ENCODE measurements around the gene EVX2.
A peak's percentile ranks its signal among the peaks of the same experiment; 100 is the strongest.

The EVX2 gene

GRCh38 chr2:176107731-176108181 lies 24.0 kb upstream of the EVX2 start (continued):
- TF ChIP-seq PRDM2 (tag by site-specific recombination; IDR thresholded peaks at IDR 0.05; ENCODE audit: borderline replicate concordance): no peak
- TF ChIP-seq ZNF248 (tag by site-specific recombination; IDR thresholded peaks at IDR 0.05): no peak
- no peak for TF ChIP-seq ZNF394 (tag by site-specific recombination; IDR thresholded peaks at IDR 0.05; ENCODE audit: borderline replicate concordance)

GRCh38 chr2:176106581-176107539 lies 23.1 kb upstream of the EVX2 start, which contains the start of gene HOXD11:
Gene HOXD11, plus strand, starts transcription at chr2:176107280. Its CDS starts 76 bp downstream, at chr2:176107356.
- POLR2A ChIA-PET: interaction anchor here (0.6 to 4.2 kb wide), 7 partner anchors 12 to 733 kb away, joined by 3 to 75 read pairs (median 5); partner anchors contain the start of gene HOXD13
- CTCF ChIA-PET: interaction anchor here (0.9 to 1.3 kb wide), 4 partner anchors 9 to 37 kb away, joined by 3 to 7 read pairs (median 5); no protein-coding TSS in a partner anchor
- Histone ChIP-seq H3K9me3 (ENCODE audit: control insufficient read depth, insufficient read depth, low read depth, low read length) (no peaks in the 10 kb centered on the region), H3K4me3 (ENCODE audit: low read depth, low read length) (peak within 1 kb of the TSS; percentile 74), H3K36me3 (ENCODE audit: control insufficient read depth in 2 of 2, insufficient read depth in 1 of 2, low read length in 2 of 2) (peaks cover 10 to 31% of the 10 kb centered on the region in 2 experiments), H3K27ac (ENCODE audit: extremely low read depth, low read depth, low read length) (peak within 1 kb of the TSS; percentile 100), H3K4me1 (ENCODE audit: control insufficient read depth, insufficient read depth, low read length) (peaks cover 6% of the 10 kb centered on the region)
- TF ChIP-seq ZBTB8A (tag by site-specific recombination; IDR thresholded peaks at IDR 0.05) (peak; percentile 95), ZNF48 (tag by site-specific recombination; IDR thresholded peaks at IDR 0.05) (no peak), ZBTB17 (tag by site-specific recombination; IDR thresholded peaks at IDR 0.05) (peak; percentile 73), ZNF19 (tag by site-specific recombination; IDR thresholded peaks at IDR 0.05; ENCODE audit: low read depth) (no peak), REPIN1 (tag by site-specific recombination; IDR thresholded peaks at IDR 0.05; ENCODE audit: low read depth) (no peak), ZNF37A (tag by site-specific recombination; IDR thresholded peaks at IDR 0.05) (no peak), ZNF274 (IDR thresholded peaks at IDR 0.05; ENCODE audit: low read length) (no peak), ZNF274 (tag by site-specific recombination; IDR thresholded peaks at IDR 0.05; ENCODE audit: borderline replicate concordance) (no peak), ZSCAN23 (tag by site-specific recombination; IDR thresholded peaks at IDR 0.05) (0 out of 2 replicates have a peak, but pooled peaks have one; percentile 38), SP7 (tag by site-specific recombination; IDR thresholded peaks at IDR 0.05) (peak; percentile 81), ZNF792 (tag by site-specific recombination; IDR thresholded peaks at IDR 0.05) (peak; percentile 59; the same call in 1 of the 2 replicates), SP2 (tag by site-specific recombination; IDR thresholded peaks at IDR 0.05) (peak; percentile 56), ZNF2 (tag by site-specific recombination; IDR thresholded peaks at IDR 0.05) (peak; percentile 18; the same call in 1 of the 2 replicates), BCL11B (tag by site-specific recombination; IDR thresholded peaks at IDR 0.05; ENCODE audit: low read depth) (peak; percentile 67), ZBTB11 (tag by site-specific recombination; conservative IDR thresholded peaks at IDR 0.05; ENCODE audit: low read depth) (no peak)
- TF ChIP-seq, protein P1, sequence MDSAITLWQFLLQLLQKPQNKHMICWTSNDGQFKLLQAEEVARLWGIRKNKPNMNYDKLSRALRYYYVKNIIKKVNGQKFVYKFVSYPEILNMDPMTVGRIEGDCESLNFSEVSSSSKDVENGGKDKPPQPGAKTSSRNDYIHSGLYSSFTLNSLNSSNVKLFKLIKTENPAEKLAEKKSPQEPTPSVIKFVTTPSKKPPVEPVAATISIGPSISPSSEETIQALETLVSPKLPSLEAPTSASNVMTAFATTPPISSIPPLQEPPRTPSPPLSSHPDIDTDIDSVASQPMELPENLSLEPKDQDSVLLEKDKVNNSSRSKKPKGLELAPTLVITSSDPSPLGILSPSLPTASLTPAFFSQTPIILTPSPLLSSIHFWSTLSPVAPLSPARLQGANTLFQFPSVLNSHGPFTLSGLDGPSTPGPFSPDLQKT (IDR thresholded peaks at IDR 0.05; ENCODE audit: borderline replicate concordance, low read depth, low read length): no peak
- TF ChIP-seq, protein P2, sequence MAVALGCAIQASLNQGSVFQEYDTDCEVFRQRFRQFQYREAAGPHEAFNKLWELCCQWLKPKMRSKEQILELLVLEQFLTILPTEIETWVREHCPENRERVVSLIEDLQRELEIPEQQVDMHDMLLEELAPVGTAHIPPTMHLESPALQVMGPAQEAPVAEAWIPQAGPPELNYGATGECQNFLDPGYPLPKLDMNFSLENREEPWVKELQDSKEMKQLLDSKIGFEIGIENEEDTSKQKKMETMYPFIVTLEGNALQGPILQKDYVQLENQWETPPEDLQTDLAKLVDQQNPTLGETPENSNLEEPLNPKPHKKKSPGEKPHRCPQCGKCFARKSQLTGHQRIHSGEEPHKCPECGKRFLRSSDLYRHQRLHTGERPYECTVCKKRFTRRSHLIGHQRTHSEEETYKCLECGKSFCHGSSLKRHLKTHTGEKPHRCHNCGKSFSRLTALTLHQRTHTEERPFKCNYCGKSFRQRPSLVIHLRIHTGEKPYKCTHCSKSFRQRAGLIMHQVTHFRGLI (tag by site-specific recombination; IDR thresholded peaks at IDR 0.05): peak; percentile 56; the same call in 1 of the 2 replicates
- TF ChIP-seq, protein P3, sequence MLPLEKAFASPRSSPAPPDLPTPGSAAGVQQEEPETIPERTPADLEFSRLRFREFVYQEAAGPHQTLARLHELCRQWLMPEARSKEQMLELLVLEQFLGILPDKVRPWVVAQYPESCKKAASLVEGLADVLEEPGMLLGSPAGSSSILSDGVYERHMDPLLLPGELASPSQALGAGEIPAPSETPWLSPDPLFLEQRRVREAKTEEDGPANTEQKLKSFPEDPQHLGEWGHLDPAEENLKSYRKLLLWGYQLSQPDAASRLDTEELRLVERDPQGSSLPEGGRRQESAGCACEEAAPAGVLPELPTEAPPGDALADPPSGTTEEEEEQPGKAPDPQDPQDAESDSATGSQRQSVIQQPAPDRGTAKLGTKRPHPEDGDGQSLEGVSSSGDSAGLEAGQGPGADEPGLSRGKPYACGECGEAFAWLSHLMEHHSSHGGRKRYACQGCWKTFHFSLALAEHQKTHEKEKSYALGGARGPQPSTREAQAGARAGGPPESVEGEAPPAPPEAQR (tag by site-specific recombination; IDR thresholded peaks at IDR 0.05): no peak
